GM19372 (cell line): ENCODE data around the gene RTBDN.
"Not testable (repeated sequence)": the region's sequence is repeated elsewhere in the genome, so short reads cannot be mapped to it uniquely, and the experiment has no call there.

Experiments
- ATAC-seq: cut with Tn5 transposase; IDR thresholded peaks from one replicate; pipeline ENCODE4 v1.9.1; 2021; ENCODE audit warnings: mild to moderate bottlenecking, low read depth, moderate library complexity; ENCODE audit not compliant: unreplicated experiment

Gene RTBDN

DNA sequence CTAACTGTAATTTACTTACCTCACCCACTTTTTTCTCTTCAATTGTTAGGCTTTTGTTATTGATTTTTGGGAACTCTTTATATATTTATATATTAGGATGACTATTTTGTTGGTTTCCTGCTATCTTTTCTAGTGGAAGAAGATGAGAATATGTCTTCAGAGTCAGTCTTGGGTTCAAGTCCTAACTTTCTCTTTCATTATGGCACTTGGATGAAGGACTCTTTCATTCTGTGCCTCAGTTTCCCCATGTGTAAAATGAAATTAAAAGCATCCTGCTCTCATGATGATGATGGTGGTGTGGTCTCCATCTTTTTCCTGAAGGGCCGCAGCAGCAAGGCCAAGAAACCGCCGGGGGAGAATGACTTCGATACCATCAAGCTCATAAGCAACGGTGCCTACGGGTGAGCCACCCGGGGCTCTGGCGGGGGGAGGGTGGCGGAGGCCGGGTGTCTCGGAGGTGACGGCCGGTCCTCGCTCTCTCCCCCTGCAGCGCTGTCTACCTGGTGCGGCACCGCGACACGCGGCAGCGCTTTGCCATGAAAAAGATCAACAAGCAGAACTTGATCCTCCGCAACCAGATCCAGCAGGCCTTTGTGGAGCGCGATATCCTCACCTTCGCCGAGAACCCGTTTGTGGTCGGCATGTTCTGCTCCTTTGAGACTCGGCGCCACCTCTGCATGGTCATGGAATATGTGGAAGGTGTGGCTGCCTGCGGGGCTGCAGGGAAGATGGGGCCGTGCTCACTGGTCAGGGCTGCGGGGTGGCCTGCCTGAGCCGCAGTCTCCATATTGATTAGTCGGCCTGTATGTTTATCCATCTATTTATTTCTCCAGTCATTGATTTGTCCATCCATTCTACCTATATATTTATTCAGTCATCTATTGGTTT, 23.9 kb upstream of the RTBDN start:
- no peak for ATAC-seq

GRCh38 chr19:12856653-12857052, 22.3 kb upstream of the RTBDN start:
- no peak for ATAC-seq

DNA sequence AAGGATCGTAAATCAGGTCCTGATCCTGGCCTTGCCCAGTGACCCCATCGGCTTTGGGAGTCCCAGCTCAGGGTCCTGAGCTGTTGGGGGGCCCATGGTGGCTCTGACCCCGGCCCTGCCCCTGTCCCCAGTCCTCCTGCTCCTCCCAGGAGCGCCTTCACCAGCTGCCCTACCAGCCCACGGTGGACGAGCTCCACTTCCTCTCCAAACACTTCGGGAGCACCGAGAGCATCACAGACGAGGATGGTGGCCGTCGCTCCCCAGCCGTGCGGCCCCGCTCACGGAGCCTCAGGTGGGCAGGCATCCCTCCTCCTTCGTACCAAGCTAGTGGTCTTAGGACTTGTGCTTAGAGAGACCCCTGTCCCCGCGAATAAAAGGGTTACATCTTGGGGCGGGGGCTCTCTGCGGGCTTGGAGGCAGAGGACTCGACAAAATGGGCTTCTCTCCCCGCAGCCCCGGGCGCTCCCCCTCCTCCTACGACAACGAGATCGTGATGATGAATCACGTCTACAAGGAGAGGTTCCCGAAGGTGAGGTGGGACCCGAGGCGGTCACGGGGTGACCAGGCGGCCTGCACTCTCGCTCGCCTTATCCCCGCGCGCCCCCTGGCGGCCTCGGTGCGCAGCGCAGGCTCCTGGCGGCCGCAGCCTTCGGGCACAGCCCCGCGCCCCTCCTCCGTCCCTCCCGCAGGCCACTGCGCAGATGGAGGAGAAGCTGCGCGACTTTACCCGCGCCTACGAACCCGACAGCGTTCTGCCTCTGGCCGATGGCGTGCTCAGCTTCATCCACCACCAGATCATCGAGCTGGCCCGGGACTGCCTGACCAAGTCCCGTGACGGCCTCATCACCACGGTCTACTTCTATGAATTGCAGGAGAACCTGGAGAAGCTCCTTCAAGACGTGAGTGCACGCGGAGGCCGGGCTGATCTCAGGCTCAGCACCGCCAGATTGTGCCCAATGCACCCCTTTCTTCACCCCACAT, 13.1 kb upstream of the RTBDN start:
- no peak for ATAC-seq

DNA sequence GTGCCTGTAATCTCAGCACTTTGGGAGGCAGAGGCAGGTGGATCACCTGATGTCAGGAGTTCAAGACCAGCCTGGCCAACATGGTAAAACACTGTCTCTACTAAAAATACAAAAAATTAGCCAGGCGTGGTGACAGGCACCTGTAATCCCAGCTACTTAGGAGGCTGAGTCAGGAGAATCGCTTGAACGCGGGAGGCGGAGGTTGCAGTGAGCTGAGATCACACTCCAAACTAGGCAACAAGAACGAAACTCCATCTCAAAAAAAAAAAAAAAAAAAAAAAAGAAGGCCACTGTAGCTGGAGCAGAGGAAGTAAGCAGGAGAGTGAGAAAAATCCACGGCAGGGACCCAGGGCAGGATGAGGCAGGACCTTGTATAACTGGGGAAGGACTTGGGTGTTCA, 12.2 kb upstream of the RTBDN start:
- ATAC-seq, result not testable (repeated sequence)

DNA sequence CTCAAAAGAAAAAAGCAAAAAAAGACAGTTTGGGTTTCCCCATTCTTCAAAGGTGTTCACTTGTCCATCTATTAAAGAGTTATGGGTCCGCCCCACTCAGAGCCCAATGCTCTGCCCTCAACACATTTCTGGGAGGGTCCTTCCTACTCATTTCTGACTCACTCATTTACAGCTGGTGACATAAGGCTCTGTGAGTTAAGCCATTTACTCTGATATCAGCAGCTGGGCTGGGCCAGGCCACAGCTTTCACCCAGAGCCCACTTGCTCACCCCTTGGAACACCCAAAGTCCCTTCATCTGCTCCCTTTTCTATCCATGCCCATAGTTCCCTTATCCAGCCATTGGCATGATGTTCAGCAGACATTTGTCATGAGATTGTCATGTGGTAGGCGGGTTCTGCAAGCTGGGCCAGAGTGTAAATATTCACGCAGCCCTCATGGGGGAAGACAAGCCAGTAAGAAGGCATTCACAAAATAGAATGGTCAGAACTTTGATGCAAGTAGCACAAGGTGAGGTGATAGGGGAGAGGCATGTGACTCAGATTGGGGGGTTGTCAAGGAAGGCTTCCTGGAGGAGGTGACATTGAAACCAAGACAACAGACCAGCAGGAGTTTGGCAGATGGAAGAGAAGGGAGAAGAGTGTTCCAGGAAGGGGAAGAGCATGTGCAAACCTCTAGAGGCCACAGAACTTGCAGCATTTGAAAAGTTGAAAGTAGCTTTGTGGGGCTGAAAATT, 9.8 kb upstream of the RTBDN start:
- ATAC-seq, result no peak

DNA sequence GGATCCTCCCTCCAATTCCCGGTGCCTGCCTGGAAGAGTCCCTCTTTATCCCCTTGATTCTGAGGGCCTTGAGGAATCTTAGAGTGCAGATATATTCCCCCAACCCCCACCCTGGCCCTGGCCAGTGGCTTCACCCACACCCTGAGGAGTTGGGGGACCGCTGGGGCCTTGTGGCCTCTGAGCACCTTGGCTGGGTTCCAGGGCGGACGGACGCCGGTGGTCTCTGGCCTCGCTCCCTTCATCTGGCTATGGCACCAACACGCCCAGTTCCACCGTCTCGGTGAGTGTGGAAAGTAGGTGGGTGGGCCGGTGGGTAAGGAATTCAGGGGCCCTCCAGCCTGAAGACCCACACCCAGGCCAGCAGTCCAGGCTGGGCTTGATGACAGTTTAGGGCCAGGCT, 8.9 kb upstream of the RTBDN start:
- no peak for ATAC-seq

- no peak for ATAC-seq
Measured at GRCh38 chr19:12842511-12842910, 8.1 kb upstream of the RTBDN start.

DNA sequence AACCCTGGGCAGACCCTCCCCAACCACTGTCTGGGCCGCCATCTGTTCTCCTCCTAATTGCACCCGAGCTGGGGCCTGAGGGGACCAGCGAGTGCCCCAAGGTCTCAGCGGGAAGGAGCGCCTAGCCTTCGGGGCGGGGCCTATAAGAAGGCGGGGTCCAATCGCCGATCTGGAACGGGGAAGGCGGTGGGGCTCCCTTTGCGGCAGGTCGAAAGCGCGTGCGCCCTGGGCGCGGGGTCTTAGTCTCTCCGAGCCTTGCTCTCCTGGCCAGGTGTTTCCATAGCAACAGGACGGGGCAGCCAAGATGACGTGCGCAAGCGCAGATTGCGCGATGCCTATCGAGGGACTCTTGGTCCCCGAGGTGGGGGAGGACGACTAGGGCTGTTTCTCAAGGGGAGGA, 6.7 kb upstream of the RTBDN start:
- ATAC-seq, result no peak

- no peak for ATAC-seq
Measured at GRCh38 chr19:12840091-12841079, 6.0 kb upstream of the RTBDN start.

DNA sequence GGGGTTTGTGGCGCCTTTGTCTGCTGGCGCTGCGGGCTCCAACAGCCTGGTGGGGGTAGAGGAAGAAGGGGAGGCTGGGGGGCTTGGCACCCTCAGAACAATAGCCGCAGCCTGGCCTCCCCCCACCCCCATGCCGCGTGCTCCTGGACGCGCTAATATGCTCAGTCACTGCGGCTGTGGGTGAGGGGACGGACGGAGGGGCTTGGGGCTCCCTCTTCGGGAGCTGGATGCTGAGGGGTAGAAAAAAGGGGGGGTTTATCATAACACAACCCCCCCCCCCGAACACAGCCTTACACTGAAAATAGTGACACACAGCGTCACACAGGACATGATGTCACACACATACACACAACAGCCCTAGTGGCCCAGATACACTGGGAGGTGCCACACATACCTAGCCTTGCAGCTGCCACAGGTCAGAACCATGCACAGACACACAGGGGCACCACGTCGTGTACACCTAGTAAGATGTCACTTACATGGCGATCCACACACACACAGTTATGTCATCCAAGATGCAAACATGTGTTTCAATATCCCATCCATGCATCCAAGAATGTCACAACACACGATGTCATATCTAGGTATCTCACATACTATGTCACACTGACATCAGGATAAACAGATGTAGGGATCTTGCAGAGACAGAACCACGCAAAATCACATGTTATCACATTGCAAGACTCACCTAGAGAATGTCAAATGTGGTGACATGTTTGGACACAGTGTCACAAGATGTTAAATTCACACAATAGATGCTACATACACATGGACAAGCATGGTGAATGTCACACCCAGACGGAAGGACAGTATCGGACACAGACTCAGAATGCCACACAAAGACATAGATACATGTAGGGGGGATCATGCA, 4.7 kb upstream of the RTBDN start:
- no peak for ATAC-seq

GRCh38 chr19:12838182-12838885, 4.0 kb upstream of the RTBDN start, which contains the start of gene MAST1:
TSS of gene MAST1 (plus strand) at chr19:12838515. CDS start at chr19:12838573, 58 bp downstream.
- ATAC-seq, result no peak

DNA sequence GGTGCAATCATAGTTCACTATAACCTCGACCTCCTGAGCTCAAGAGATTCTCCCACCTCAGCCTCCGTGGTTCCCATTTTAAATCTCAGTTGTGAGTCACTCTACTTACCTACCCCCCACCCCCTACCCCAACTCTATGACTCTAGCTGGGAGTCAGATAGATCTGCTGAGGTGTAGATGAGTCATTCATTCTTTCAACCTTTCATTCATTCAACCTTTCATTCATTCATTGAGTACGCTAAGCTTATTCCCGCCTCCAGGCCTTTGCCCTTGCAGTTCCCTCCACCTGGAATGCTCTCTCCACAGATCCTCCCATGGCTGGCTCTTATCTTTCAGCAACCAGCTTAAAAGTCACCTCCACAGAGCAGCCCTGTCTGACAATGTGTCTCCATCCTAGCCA, 2.8 kb upstream of the RTBDN start:
- ATAC-seq, result no peak

GRCh38 chr19:12836529-12836863, 2.1 kb upstream of the RTBDN start:
- ATAC-seq, result no peak

DNA sequence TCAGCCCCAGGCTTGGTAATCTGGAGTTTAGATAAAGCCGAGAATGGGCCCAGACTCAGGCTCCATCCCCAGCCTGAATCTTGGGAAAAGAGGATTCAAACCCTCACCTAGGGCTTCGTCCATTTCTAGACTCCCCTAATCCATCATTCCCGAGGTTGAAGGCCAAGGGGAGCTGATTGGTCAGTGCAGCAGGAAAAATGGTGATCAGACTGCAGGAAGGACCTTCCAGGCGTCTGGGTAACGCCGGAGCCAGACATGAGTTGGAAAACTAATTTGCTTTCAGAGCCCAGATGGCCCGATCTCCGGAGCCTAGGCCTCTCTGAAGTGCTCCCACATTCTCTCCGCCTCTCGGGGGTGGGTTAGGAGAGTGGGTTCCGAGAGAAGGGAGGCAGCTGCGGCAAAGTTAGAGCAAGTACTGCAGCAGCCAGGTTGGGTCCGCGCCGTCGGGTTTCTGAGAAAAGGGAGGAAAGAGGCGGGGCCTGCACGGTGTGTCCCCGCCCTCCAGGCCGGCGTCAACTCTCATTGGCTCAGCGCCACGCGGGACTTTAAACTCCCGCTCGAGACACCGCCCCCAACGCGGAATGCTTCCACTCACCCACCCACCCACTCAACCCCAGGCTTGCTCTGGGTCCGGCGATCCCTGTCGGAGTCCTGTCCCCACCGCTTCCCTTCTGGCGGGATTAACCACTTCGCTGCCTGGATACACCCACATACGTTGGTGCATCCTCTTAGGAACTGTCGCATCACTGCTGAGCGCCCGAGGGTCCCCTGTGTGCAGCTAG, 788 bp upstream of the RTBDN start:
- ATAC-seq, result no peak

DNA sequence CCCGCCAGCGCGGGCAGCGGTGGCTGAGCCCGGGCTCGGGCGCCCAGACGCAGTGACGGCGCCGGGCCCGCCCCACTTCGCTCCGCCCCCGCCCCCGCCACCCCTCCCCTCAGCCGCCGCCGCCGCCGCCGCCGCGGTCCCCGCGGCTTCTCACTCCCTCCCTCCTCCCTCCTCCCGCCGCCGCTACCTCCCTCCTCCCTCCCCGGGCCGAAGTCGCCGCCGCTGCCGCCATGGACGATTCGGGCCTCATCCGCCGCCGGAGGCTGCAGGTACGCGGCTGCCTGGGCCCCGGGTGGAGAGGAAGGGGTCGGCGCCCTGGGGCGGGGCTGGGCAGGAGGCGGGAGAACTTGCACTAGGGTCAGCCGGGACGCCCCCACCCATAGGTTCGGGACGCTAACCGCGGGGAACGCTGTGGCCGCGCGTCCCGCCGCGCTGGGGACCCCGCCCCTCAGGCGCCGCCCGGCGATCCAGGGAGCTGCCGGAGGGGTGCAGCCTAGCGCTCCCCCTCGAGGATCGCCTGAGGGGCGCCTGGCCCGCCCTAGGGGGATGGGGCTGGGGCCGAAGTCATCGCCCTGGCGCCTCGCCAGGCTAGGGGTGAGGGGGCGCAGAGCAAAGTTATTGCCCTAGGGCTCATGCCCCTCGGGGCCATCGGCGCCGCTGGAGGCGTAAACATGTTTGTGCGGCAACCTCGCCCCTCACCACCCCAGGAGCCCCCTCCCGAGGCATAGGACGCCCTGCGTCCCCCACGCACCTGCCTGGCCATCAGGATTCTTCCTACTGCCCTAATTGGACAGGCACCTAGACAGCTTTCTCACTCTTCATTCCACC, 427 bp downstream of the RTBDN start:
- no peak for ATAC-seq

DNA sequence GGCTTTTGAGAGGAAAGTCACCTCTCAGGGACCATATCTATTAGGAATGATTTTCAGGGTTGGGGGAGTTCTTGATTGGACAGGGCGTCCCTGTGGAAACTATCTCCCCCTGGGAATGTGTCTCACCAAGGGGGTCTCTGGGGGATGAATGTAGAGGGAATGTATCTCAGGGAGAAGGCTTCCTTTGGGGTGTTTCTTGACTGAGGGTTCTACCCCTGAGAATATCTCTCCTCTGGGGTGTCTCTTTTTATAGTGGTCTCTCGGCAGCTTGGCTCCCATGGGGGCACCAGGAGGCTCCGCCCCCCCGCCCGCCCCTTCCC, 1.0 kb downstream of the RTBDN start:
- ATAC-seq, result no peak

GRCh38 chr19:12828494-12828893, 5.9 kb downstream of the RTBDN start:
- ATAC-seq, result no peak
